Measurements from ENCODE around the gene CPVL.

Gene CPVL

DNA sequence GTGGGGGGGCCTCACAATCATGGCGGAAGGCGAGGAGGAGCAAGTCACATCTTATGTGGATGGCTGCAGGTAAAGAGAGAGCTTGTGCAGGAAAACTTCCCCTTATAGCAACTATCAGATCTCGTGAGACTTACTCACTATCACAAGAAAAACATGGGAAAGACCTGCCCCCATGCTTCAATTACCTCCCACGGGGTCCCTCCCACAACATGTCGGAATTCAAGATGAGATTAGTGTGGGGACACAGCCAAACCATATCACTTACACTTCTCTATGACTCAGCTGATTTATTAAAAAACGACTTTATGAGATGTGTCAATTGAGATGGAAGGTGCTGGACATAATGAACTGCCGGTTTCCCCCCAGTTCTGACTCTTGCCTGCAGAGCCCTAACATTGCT lies 24.4 kb upstream of the CPVL start:
- TF ChIP-seq GATA2 (IDR thresholded peaks at IDR 0.05; ENCODE audit: low read depth, low read length) (no peak), GATA3 (IDR thresholded peaks at IDR 0.05; ENCODE audit: low read depth, low read length) (no peak)

DNA sequence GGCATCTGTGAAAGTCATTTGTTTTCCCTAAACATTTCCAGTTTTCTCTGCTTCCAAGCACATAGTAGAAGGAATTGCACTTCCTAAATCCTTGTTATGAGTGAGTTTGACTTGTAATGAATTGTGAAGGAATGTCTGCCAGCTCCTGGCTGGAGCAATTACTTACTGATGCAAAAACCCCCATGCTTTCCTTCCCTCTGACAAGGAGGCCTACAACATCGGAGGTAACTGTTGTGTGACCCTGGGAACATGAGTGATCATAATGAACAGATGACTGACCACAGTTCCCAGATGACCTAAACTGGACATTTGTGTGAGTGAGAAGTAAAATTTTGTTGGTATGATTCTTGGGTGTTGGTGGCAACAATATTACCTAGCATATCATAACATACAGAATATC lies 21.4 kb upstream of the CPVL start:
- TF ChIP-seq GATA2 (IDR thresholded peaks at IDR 0.05; ENCODE audit: low read depth, low read length) = no peak
- no peak for TF ChIP-seq GATA3 (IDR thresholded peaks at IDR 0.05; ENCODE audit: low read depth, low read length)

DNA sequence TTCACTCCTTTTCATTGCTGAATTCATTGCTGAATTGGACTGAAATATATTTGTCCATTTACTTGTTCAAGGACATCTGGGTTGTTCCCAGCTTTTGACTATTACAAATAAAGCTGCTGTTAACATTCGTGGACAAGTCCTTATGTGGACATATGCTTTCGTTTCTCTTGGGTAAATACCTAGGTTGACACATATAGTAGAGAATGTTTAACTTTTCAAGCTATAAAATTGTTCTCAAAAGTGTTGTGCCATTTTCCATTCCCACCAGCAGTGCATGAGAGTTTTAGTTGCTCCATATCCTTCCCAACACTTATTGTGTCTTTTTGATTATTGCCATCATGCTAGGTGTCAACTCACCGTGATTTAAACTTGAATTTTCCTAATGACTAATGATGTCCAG lies 17.5 kb upstream of the CPVL start:
- no peak for TF ChIP-seq GATA2 (IDR thresholded peaks at IDR 0.05; ENCODE audit: low read depth, low read length)
- TF ChIP-seq GATA3 (IDR thresholded peaks at IDR 0.05; ENCODE audit: low read depth, low read length) = no peak

DNA sequence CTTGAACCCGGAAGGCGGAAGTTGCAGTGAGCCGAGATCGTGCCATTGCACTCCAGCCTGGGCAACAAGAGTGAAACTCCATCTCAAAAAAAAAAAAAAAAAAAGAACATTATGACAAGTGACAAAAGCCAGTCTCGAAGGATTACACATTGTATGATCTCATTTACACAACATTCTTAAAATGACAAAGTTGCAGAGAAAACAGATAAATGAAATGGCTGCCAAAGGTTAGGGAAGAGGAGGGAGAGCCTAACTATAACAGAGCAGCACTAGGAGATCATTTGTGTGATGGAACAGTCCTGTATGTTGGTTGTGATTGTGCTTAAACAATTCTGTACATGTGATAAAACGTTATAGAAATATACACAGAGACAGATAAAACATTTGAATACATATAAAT lies 16.2 kb upstream of the CPVL start:
- TF ChIP-seq GATA2 (IDR thresholded peaks at IDR 0.05; ENCODE audit: low read depth, low read length) (no peak), GATA3 (IDR thresholded peaks at IDR 0.05; ENCODE audit: low read depth, low read length) (no peak)

DNA sequence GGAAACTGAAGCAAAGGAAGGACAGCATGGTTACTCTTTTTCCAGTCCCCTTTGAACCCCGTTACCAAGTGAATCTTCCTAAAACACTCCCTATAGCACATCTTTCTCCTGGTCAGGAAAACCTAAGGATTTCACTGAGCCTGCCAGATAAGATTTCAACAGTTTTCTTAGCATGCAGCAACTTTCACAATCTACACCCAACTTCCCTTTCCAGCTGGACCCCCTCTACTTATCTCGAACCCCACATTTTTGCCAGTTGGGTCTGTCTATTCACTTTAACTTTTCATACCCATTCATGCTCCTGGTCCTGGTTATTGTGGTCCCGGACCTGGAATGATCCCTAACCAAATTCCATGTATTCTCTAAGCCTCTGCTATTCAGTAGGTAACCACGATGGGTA lies 14.9 kb upstream of the CPVL start:
- TF ChIP-seq GATA2 (IDR thresholded peaks at IDR 0.05; ENCODE audit: low read depth, low read length) (no peak), GATA3 (IDR thresholded peaks at IDR 0.05; ENCODE audit: low read depth, low read length) (no peak)

DNA sequence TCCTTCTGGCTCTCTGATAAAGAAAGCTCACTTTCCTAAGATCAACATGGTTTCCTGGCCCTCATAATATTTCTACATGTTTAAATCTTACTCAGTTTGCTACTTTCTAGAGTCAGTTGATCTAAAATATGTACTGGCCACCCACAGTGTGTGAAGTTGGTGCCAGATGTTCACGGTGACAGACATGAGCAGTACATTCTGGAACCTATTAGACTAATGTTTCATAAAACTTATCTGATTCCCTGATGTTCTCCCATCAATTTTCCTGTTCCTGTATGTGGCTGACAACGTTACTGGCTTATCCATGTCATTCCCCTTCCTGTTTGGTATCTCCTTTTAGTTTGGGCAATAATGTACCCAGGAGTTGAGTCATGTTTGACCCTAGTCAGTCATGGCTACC lies 13.7 kb upstream of the CPVL start:
- no peak for TF ChIP-seq GATA3 (IDR thresholded peaks at IDR 0.05; ENCODE audit: low read depth, low read length)
- TF ChIP-seq GATA2 (IDR thresholded peaks at IDR 0.05; ENCODE audit: low read depth, low read length) = peak; percentile 36; the same call in 1 of the 2 replicates

DNA sequence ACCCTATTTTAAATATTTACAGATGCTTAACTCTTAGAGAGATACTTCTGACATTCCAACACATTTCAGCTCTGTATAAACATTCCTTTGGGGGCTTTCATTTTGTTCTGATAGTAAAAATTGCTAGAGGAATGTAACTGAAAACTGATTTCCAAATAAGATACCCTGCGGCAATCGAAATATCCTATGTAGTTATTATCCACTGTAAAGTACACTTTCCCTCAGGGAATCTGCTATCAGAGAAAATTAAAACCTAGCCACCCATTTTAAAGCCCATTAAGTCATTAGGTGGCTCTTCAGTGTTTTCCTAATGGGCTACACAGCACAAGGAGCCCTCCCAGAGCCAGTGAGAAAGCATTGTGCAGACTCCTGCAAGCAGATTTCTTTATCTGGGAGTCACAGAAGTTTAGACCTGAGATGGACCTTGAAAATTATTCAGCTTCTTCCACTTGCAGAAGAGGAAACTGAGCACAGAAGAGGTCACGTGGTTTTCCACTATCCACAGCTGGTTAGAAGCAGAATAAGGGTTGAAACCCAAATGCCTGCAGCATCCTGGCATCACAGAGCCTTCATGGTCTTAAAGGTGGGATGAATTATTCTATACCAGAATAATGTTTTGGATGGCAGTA lies 12.6 kb upstream of the CPVL start:
- TF ChIP-seq GATA3 (IDR thresholded peaks at IDR 0.05; ENCODE audit: low read depth, low read length) (no peak), GATA2 (IDR thresholded peaks at IDR 0.05; ENCODE audit: low read depth, low read length) (no peak)

DNA sequence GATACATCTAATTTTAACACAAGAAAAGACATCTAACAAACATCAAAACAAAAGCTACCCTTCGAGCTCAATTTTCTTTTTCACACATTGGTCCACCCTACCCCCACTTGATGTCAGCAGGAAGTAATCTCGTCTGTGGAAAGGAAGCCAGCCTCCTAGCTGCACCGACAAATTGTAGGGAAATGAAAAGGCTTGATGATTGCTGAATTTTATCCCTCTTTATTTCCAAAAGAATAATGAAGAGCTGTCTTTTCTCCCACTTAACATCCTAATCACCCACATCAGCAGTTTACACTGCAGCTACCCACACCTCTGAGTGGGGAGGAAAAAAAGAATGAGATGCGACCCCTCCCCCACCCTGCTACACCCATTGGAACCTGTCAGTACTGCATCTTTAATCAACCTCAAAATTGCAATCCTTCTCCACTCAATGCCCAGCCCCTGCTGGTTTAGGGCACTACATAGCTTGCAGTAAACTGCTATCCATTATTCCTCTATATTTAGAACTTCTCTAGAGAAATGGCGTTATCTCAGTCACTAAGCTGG lies 10.6 kb upstream of the CPVL start:
- TF ChIP-seq GATA3 (IDR thresholded peaks at IDR 0.05; ENCODE audit: low read depth, low read length) (no peak), GATA2 (IDR thresholded peaks at IDR 0.05; ENCODE audit: low read depth, low read length) (no peak)

DNA sequence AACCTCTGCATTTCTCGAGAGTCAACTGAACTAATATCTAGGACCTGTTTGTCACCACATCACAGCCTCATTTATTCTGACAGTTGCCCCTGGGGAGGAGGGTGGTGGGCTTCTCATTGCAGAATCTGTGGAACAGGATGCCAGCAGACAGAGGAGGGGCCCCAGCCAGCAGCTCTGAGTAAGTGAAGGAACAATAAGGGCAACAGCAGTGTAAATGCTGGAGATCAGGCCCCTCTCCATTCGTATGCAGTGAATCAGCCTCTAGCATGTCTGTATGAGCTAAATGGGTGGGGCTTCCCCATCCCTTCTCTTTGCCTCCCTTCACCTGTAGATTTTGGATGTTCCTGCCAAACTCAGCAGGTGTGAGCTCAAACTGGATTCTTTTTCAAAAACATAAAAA lies 7.7 kb upstream of the CPVL start:
- TF ChIP-seq GATA3 (IDR thresholded peaks at IDR 0.05; ENCODE audit: low read depth, low read length) (no peak), GATA2 (IDR thresholded peaks at IDR 0.05; ENCODE audit: low read depth, low read length) (no peak)

DNA sequence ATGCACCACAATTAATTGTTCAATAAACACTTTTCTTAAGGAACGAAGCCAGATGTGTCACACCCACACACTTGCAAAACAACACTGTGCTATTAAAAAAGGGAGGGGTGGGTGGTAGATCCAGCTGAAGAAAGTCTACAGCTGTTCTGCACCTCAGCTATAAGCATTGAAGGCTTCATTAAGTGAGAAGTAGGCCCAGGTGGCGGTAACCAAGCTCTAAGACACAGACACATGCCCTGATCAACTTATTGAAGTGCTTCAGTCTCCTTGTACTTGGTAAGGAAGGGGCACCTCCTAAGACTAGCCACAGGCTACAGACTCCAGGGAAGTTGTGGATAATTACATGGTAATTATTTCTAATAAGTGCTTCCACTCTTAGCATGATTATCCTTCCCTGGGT lies 4.5 kb upstream of the CPVL start:
- TF ChIP-seq GATA3 (IDR thresholded peaks at IDR 0.05; ENCODE audit: low read depth, low read length) (no peak), GATA2 (IDR thresholded peaks at IDR 0.05; ENCODE audit: low read depth, low read length) (no peak)

DNA sequence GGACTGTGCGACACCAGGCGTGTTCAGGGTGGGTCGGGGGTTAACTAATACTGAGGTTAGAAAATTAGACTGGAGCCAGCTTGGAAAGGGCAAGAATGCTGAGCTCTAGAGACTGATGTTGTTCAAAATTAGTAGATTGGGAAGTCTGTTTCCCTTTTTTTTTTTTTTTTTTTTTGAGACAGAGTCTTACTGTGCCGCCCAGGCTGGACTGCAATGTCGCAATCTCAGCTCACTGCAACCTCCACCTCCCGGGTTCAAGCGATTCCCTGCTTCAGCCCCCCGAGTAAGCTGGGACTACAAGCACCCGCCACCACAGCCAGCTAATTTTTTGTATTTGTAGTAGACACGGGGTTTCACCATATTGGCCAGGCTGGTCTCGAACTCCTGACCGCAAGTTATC lies 2.7 kb upstream of the CPVL start:
- no peak for TF ChIP-seq GATA2 (IDR thresholded peaks at IDR 0.05; ENCODE audit: low read depth, low read length)
- TF ChIP-seq GATA3 (IDR thresholded peaks at IDR 0.05; ENCODE audit: low read depth, low read length) = no peak

DNA sequence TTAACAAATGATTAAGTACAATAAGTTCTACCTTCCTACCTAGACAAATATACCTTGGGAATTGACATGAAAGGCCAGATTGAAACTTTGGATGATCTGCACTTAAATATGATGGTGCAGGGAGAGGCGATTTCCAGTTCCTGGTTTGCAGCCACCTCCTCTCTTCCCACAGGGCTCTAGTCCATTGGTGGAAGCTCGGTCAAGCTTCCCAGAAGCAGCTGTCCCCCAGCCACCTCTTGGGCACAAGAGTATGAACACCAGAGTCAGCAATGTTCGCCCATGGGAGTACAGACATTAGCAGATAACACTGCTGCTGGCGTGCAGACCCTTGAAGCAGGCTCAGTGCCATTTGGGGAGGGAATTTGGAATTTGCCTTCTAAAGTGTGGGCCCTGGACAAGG lies 1.5 kb upstream of the CPVL start:
- TF ChIP-seq GATA3 (IDR thresholded peaks at IDR 0.05; ENCODE audit: low read depth, low read length) (no peak), GATA2 (IDR thresholded peaks at IDR 0.05; ENCODE audit: low read depth, low read length) (no peak)

DNA sequence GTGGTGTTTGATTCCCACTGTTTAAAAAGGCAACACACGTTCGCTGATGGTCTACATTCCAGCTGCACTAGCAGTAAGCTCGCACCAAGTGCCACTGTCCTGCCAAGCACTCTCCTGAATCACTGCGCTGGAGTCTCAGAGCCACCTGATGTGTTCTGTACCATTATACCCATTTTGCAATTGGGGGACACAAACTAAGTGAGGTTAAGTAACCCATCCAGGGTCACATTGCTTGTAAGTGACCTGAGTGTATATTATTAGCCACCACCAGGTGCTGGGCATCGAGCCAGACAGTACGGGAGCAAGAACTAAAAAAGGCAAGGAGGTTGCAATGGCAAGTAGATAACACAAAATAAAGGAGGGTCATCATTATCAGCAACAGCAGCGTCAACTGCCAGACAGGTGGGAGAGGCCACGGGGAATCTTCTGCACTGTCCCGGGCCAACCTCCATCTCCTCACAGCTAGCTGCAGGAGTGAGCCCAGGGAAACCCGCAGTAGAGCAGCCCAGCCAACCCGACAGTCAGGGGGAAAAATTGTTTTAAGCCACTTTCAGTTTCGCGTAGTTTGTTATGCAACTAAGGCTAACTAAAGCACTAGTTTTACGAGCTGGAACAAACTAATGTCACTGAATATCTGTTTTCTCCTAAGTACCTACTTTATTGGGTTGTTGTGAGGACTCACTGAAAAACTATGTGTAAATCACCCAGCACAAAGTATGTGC lies 712 bp upstream of the CPVL start:
- no peak for TF ChIP-seq GATA2 (IDR thresholded peaks at IDR 0.05; ENCODE audit: low read depth, low read length)
- no peak for TF ChIP-seq GATA3 (IDR thresholded peaks at IDR 0.05; ENCODE audit: low read depth, low read length)

DNA sequence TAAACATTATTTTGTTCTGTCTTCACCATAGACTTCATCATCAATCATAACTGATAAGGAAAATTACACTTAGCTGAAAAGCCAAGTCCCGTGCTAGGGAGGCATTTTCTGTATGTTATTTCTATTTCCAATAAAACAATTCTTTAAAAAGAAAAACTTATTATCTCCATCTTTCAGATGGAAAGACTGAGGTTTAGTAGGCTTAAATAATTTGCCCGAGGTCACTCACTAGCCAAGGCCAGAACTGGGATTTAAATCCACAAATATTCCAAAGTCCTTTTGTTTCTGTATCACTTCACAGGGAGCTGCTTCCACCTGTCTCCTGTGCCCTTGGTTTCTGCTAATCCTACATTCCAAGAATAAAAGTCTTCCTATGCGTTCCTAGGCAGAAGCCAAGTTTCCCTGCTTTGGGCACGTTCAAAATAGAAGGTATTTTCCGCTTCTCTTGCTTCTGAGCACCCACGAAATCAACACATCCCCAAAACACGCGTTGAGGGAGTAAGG lies 732 bp downstream of the CPVL start:
- TF ChIP-seq GATA3 (IDR thresholded peaks at IDR 0.05; ENCODE audit: low read depth, low read length) = no peak
- TF ChIP-seq GATA2 (IDR thresholded peaks at IDR 0.05; ENCODE audit: low read depth, low read length) = no peak

DNA sequence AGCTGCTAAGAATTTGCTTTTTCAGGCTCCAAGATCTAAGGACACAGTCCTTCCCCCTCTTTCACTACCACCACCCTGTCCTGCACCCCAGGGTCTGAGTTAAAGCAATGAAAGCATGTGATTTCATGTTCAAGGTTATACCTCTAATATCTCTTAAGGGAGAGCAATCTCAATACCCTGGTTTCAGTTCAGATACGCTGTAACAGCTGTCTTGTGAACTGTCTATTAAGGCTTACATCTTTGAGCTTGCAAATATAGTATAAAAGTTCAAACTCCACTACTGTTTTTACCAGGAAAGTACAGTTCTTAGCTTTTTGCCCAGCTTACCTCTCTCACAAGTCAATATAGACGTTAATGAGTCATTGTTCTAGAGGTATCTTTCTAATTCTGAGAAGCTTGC lies 2.6 kb downstream of the CPVL start:
- no peak for TF ChIP-seq GATA3 (IDR thresholded peaks at IDR 0.05; ENCODE audit: low read depth, low read length)
- no peak for TF ChIP-seq GATA2 (IDR thresholded peaks at IDR 0.05; ENCODE audit: low read depth, low read length)

Measured in SH-SY5Y (cell line).